Fibroblast of lung (primary cell): ENCODE results near the gene LENG1. TPM values are rescaled to one million over a fixed set of nuclear protein-coding genes. Genes with fewer than 3 reads are reported as not detected.

Experiments used
- DNase-seq, 2 donors: peaks; one replicate each; pipeline versions ENCODE4 v3.0.0 to v3.0.0-alpha.2; 2010; ENCODE audit warnings: low read depth in 2 of 2
- H2AFZ ChIP-seq: 2 replicates; pipeline ENCODE4 v1.5.1; 2012; ENCODE audit warnings: low read length, control low read depth, inconsistent platforms
- H3K27ac ChIP-seq: 2 replicates; pipeline ENCODE4 v1.5.1; 2011; ENCODE audit warnings: low read length, control low read depth; ENCODE audit not compliant: insufficient read depth
- H3K27me3 ChIP-seq: 2 replicates; pipeline ENCODE4 v1.5.1; 2011; ENCODE audit warnings: mild to moderate bottlenecking, low read length; ENCODE audit not compliant: control insufficient read depth, insufficient read depth
- H3K36me3 ChIP-seq: 2 replicates; pipeline ENCODE4 v1.5.1; 2011; ENCODE audit warnings: low read length; ENCODE audit not compliant: control insufficient read depth, insufficient read depth
- H3K4me1 ChIP-seq: 2 replicates; pipeline ENCODE4 v1.5.1; 2011; ENCODE audit warnings: low read length; ENCODE audit not compliant: control insufficient read depth, insufficient read depth; ENCODE audit errors: extremely low read depth
- H3K4me2 ChIP-seq: 2 replicates; pipeline ENCODE4 v1.5.1; 2011; ENCODE audit warnings: low read length, control low read depth; ENCODE audit not compliant: insufficient read depth; ENCODE audit errors: extremely low read depth
- H3K4me3 ChIP-seq, 4 experiments: fragments of 200-600 bp in 1 of 4; sonication (generic) in 1 of 4; replicated peaks in 1 of 4; 2 replicates each; pipeline ENCODE4 v1.5.1; 2011 to 2016; ENCODE audit warnings: low read length in 4 of 4, low read depth in 3 of 4, mild to moderate bottlenecking in 3 of 4, control low read depth in 2 of 4, inconsistent platforms in 1 of 4, mixed read lengths in 1 of 4; ENCODE audit not compliant: insufficient read depth in 1 of 4; ENCODE audit errors: control extremely low read depth in 1 of 4
- H3K79me2 ChIP-seq: 2 replicates; pipeline ENCODE4 v1.5.1; 2012; ENCODE audit warnings: mild to moderate bottlenecking, low read length, inconsistent platforms; ENCODE audit not compliant: control insufficient read depth, insufficient read depth
- H3K9ac ChIP-seq: 2 replicates; pipeline ENCODE4 v1.5.1; 2011; ENCODE audit warnings: mild to moderate bottlenecking, low read length, control low read depth; ENCODE audit not compliant: insufficient read depth
- H3K9me3 ChIP-seq: 2 replicates; pipeline ENCODE4 v1.5.1; 2012; ENCODE audit warnings: low read depth, low read length; ENCODE audit not compliant: control insufficient read depth, insufficient read depth
- H4K20me1 ChIP-seq: 2 replicates; pipeline ENCODE4 v1.5.1; 2011; ENCODE audit warnings: low read length; ENCODE audit not compliant: control insufficient read depth, insufficient read depth; ENCODE audit errors: extremely low read depth
- EZH2 ChIP-seq: IDR thresholded peaks from 2 replicates; pipeline ENCODE4 v1.5.1; 2012; ENCODE audit warnings: low read length, control low read depth, mild to moderate bottlenecking; ENCODE audit errors: missing control alignments
- polyA minus RNA-seq: library from RNA; depleted of rRNA, polyadenylated mRNA; stranded (reverse); fragments of >200 nt; gene quantifications from 2 replicates; pipeline ENCODE4 v1.2.3, GENCODE V29; 2011; ENCODE audit warnings: low replicate concordance
- polyA plus RNA-seq, 2 donors: library from polyadenylated mRNA; depleted of rRNA in 1 of 2; stranded (reverse) in 1 of 2; unstranded in 1 of 2; fragments of >200 nt; gene quantifications; 2 replicates each; pipeline ENCODE4 v1.2.1, GENCODE V29; 2011 to 2012; ENCODE audit warnings: missing spikeins in 1 of 2
- total RNA-seq: library from RNA; depleted of rRNA; stranded (reverse); fragments of >200 nt; gene quantifications from 2 replicates; pipeline ENCODE4 v1.2.1, GENCODE V29; 2014
- TF ChIP-seq, protein P1 (sequence below), 2 donors: IDR thresholded peaks in 1 of 2; conservative IDR thresholded peaks in 1 of 2; 1 replicate in 1 of 2; 2 replicates in 1 of 2; pipeline ENCODE4 v1.5.1; 2011 to 2012; ENCODE audit warnings: low read length in 2 of 2, control low read depth in 1 of 2, inconsistent platforms in 1 of 2, low read depth in 1 of 2, mild to moderate bottlenecking in 1 of 2

The LENG1 gene
- total RNA-seq = 6.7 and 7.3 TPM in 2 replicates
- polyA plus RNA-seq = 3.2 and 3.5 TPM in 2 replicates
- polyA plus RNA-seq (2012) = 6.2 and 7.2 TPM in 2 replicates
- polyA minus RNA-seq = not detected in 2 replicates

DNA sequence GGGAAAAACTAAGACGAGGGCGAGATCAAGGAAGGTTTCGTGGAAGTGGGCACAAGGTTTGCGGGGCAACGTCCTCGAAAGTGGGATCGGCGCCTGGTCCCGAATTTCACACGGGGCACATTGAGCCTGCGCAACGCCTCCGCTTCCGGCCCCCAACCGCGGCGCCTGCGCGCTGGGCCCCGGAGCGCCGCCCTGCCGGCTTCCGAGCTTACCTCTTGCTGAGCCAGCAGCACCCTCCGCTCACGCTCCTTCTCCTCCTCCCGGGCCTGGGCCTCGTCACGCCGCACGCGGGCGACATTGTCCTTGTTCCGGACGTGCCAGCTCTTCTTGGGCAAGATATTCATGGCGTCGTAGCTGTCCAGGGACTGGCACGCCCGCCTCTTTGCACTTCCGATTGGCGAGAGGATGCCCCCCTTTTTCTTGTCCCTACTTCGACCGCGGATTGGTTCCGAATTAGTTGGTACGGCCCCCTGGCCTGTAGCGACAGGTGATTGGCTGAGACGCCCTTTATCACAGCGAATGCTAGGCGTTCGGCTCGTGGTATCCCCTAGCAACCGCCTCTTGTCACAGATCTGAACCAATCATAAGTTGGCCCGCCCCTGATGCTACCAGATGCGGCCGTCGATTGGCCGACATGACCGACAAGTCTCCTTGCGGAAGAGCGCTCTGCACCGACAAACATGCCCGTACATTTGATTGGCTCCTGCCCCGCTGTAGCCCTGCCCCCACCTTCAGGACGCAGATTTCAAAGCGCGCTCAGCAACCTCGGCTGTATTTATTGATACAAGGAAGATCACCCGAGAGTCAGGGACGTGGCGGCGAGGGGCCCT, at the start of gene LENG1:
Gene LENG1, minus strand, starts transcription at position 370 of the 830 bp plus-strand sequence. Its CDS starts 26 bp downstream, at position 344.
- Histone ChIP-seq H3K4me2 (peak within 1 kb of the TSS; percentile 97), H4K20me1 (no peaks in the 10 kb centered on the region), H3K4me3 (peak within 1 kb of the TSS; percentile 72 to 98 (median 93)), H3K9me3 (no peaks in the 10 kb centered on the region), H3K79me2 (peaks cover 8% of the 10 kb centered on the region), H3K4me1 (peaks cover 15% of the 10 kb centered on the region), H3K27ac (peak within 1 kb of the TSS; percentile 98), H2AFZ (peak within 1 kb of the TSS; percentile 92), H3K36me3 (peaks cover 16% of the 10 kb centered on the region), H3K27me3 (no peaks in the 10 kb centered on the region), H3K9ac (peak within 1 kb of the TSS; percentile 99)
- TF ChIP-seq EZH2 = no peak
- TF ChIP-seq, protein P1, sequence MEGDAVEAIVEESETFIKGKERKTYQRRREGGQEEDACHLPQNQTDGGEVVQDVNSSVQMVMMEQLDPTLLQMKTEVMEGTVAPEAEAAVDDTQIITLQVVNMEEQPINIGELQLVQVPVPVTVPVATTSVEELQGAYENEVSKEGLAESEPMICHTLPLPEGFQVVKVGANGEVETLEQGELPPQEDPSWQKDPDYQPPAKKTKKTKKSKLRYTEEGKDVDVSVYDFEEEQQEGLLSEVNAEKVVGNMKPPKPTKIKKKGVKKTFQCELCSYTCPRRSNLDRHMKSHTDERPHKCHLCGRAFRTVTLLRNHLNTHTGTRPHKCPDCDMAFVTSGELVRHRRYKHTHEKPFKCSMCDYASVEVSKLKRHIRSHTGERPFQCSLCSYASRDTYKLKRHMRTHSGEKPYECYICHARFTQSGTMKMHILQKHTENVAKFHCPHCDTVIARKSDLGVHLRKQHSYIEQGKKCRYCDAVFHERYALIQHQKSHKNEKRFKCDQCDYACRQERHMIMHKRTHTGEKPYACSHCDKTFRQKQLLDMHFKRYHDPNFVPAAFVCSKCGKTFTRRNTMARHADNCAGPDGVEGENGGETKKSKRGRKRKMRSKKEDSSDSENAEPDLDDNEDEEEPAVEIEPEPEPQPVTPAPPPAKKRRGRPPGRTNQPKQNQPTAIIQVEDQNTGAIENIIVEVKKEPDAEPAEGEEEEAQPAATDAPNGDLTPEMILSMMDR (conservative IDR thresholded peaks at IDR 0.05 in 1 of 2, IDR thresholded peaks at IDR 0.05 in 1 of 2; ENCODE audit: low read depth in 1 of 2, low read length in 2 of 2) = peak; percentile 26 to 44
- peak; percentile 100 for DNase-seq

DNA sequence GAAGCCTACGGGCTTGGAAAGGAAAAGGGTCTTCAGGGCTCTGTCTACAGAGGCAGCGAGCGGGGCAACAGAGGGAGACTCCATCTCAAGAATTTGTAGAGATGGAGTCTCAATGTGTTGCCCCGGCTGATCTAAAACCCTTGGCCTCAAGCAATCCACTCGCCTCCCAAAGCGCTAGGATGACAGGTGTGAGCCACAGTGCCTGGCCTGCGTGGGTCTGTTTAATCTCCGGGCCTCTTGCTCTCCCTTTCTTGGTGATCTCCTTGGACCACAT, 49.2 kb upstream of the LENG1 start:
- DNase-seq = peak; percentile 18 to 23
- H3K4me3 ChIP-seq = no peak overlapping the region
- TF ChIP-seq, protein P1 (conservative IDR thresholded peaks at IDR 0.05 in 1 of 2, IDR thresholded peaks at IDR 0.05 in 1 of 2; ENCODE audit: low read depth in 1 of 2, low read length in 2 of 2) = no peak
- TF ChIP-seq EZH2 = no peak
- H3K9ac ChIP-seq = no peak overlapping the region
- no peak overlapping the region for H3K4me2 ChIP-seq
- H3K27me3 ChIP-seq = no peaks in the 10 kb centered on the region
- peaks cover 26% of the 10 kb centered on the region for H3K4me1 ChIP-seq
- no peaks in the 10 kb centered on the region for H4K20me1 ChIP-seq
- peak overlapping the region; percentile 61 for H3K27ac ChIP-seq
- peaks cover 54% of the 10 kb centered on the region for H3K79me2 ChIP-seq
- H3K9me3 ChIP-seq = no peaks in the 10 kb centered on the region
- H2AFZ ChIP-seq = no peak overlapping the region
- H3K36me3 ChIP-seq = peaks cover 22% of the 10 kb centered on the region

DNA sequence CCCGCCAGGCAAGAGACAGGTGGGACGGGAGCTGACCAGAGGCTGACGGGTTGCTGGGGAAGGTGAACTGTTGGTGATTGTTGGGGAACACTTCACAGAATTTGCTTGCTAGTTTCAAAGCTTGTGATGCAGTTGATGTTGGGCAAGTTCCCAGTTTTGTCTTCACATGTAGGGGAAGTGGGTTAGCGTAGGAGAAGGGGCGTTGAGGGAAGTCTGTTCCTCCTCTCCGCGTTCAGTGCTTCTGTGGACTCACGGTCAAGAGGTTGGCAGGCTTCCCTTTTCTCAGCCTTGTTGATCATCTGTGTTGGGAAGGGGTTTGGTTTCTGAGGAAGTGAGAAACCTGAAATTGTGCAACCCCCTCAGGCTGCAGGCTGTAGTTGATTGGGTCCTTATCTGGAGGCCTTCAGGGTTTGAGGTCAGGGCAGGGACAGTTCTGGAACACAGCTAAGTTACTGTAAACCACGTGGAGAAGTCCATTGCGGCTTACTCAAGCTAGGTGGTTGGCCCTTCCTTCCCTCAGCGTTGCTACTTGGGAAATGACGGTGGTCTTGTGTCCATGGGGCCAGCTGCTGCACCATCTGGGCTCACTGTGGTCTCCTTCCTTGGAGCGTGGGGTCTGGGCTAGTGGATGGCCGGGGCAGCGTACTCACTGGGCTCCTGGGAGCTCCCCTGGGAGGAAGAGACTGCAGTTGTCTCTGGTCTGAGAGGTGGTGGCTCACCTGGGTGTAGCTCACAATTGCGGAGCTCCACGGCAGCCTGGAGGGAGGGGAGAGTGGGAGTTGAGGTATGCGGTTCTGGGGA, 48.7 kb upstream of the LENG1 start:
- peak overlapping the region; percentile 61 for H3K27ac ChIP-seq
- peaks cover 27% of the 10 kb centered on the region for H3K4me1 ChIP-seq
- H2AFZ ChIP-seq = no peak overlapping the region
- H3K27me3 ChIP-seq = no peaks in the 10 kb centered on the region
- peaks cover 59% of the 10 kb centered on the region for H3K79me2 ChIP-seq
- TF ChIP-seq EZH2 = no peak
- TF ChIP-seq, protein P1 (conservative IDR thresholded peaks at IDR 0.05 in 1 of 2, IDR thresholded peaks at IDR 0.05 in 1 of 2; ENCODE audit: low read depth in 1 of 2, low read length in 2 of 2) = no peak
- no peak overlapping the region for H3K9ac ChIP-seq
- DNase-seq = peak; percentile 77 to 99
- H3K4me3 ChIP-seq = no peak overlapping the region
- no peak overlapping the region for H3K4me2 ChIP-seq
- peaks cover 26% of the 10 kb centered on the region for H3K36me3 ChIP-seq
- no peaks in the 10 kb centered on the region for H3K9me3 ChIP-seq
- H4K20me1 ChIP-seq = no peaks in the 10 kb centered on the region
